Ureter (tissue), 1 donor: ENCODE data around the gene IQGAP3. TPM values are rescaled to one million over a fixed set of nuclear protein-coding genes. Genes with fewer than 3 reads are reported as not detected.
A peak's percentile ranks its signal among the peaks of the same experiment; 100 is the strongest.
"Not testable (repeated sequence)": the region's sequence is repeated elsewhere in the genome, so short reads cannot be mapped to it uniquely, and the experiment has no call there.

ENCODE experiments used
- DNase-seq: peaks from one replicate; pipeline ENCODE4 v3.0.0-alpha.2; 2020; ENCODE audit warnings: low spot score
- total RNA-seq: library from RNA; stranded (reverse); gene quantifications from one replicate; pipeline ENCODE4 v1.2.4, GENCODE V29; 2023
- donor health status: DM: yes; HTN: yes; CAD: no.

IQGAP3 gene
- 0.68 TPM for total RNA-seq

GRCh38 chr1:156571919-156572662, at the start of gene IQGAP3:
IQGAP3 (minus strand) TSS chr1:156572565; CDS start chr1:156572529, 36 bp downstream.
- DNase-seq = peak; percentile 85

GRCh38 chr1:156619582-156619955, 47.2 kb upstream of the IQGAP3 start:
- DNase-seq = no peak

DNA sequence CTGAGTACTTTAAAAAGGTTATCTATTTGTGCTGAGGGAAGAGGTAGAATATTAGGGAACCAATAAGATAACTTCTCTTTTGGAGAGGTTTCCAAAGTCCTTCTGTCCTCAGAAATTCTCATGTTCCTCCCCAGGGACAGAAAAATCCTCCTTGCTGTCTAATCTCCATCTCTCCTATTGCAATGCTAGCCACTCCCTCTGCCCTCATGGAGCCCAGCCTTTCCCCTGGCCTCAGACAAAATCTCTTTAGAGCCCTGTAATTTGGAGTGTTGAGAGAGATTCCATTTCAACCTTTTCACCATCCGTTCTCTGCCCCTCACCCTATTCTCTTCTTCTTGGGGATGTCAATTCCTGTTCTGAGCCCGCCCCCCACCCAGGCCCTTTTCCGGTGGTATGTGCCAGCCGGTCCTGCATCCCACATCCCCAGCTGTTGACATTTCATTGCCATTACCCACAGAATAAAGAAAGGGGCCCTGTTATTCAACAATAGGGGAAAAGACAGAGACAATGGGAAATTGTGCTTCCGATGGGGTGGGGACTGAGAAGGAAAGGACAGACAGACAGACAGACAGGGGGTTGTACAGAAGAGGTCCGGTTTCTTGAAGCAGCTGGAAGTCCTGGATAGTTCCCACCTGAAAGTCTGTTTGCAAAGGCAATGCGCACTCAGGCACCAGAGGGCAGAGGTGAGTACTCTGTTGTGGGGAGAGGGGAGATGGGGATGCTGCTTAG, 46.7 kb upstream of the IQGAP3 start, which contains the start of gene HAPLN2:
TSS of gene HAPLN2 (plus strand) at position 563 of the 729 bp plus-strand sequence. CDS start 4,076 bp downstream, outside the sequence.
- DNase-seq = no peak

GRCh38 chr1:156616463-156616862, 44.1 kb upstream of the IQGAP3 start:
- DNase-seq = peak; percentile 87

GRCh38 chr1:156615946-156616345, 43.6 kb upstream of the IQGAP3 start:
- no peak for DNase-seq

DNA sequence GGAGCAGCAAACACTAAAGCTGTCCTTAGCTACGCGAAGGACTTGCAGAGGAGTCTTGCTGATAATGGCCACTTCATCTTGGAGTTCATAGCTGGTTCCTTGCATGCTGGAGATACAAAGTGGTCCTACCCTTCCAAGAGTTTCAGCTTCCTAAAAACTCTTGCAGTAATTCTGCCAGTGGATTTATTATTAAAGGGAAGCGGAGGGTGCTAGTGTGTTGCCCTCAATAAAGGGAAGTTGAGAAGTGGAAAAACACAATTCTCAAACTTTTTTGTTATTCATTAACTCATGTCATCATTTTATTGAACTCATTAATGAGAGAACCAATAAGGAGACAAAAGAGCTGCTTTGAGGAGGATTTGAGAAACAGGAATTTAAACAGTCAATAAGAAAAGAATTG, 40.3 kb upstream of the IQGAP3 start:
- DNase-seq = no peak

DNA sequence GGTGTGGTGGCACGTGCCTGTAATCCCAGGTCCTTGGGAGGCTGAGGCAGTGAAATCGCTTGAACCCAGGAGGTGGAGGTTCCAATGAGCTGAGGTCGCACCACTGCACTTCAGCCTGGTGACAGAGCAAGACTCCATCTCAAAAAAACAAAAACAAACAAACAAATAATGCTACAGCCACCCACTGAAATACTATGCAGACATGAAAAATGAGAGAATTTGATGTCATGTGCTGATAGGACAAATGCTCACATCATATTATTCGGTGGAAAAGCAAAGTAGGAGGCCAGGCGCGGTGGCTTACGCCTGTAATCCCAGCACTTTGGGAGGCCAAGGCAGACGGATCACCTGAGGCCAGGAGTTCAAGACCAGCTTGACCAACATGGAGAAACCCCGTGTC, 37.7 kb upstream of the IQGAP3 start:
- not testable (repeated sequence) for DNase-seq

GRCh38 chr1:156608981-156609380, 36.6 kb upstream of the IQGAP3 start:
- no peak for DNase-seq

- DNase-seq = peak; percentile 73
Observed at GRCh38 chr1:156608036-156608674, 35.8 kb upstream of the IQGAP3 start.

- DNase-seq = not testable (repeated sequence)
Observed at GRCh38 chr1:156607344-156607743, 35.0 kb upstream of the IQGAP3 start.

DNA sequence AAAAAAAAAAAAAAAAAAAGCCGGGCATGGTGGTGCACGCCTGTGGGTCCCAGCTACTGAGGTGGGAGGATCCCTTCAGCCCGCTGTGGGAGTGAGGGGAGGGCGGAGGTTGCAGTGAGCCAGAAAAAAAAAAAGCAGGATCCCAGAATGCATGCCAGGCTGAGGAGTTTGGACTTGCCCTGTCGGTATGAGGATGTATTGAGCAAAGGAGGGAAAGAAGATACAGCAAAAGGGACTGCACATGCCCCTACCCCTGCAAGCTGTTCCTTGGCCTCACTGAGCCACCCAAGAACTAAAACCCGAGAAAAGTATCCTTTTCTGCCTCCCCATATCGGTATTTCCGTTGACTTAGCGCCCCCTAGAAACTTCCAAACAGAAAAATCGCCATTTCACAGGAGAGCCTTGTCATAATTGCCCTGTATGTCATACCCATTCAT, 30.2 kb upstream of the IQGAP3 start:
- no peak for DNase-seq

- DNase-seq = no peak
Observed at GRCh38 chr1:156601892-156602291, 29.5 kb upstream of the IQGAP3 start.

GRCh38 chr1:156601122-156601830, 28.9 kb upstream of the IQGAP3 start, which contains the start of gene GPATCH4:
GPATCH4 (minus strand) TSS chr1:156601479.
- peak; percentile 86 for DNase-seq

DNA sequence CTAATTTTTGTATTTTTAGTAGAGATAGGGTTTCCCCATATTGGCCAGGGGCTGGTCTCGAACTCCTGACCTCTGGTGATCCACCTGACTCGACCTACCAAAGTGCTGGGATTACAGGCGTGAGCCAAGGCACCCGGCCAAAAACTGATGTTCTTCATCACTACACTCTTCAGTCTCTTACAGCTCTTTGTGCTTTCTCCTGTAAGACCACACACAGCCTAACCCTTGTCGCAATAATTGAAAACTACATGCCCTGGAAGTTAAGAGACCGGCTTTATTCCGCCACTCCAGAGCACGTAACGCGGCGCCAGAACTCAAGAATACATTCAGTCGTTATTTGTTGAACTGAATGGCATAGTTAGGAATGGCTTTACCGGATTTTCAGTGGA, 28.4 kb upstream of the IQGAP3 start:
- DNase-seq = no peak

- DNase-seq = no peak
Observed at GRCh38 chr1:156599811-156600210, 27.4 kb upstream of the IQGAP3 start.

- no peak for DNase-seq
Observed at GRCh38 chr1:156598731-156599432, 26.5 kb upstream of the IQGAP3 start.

DNA sequence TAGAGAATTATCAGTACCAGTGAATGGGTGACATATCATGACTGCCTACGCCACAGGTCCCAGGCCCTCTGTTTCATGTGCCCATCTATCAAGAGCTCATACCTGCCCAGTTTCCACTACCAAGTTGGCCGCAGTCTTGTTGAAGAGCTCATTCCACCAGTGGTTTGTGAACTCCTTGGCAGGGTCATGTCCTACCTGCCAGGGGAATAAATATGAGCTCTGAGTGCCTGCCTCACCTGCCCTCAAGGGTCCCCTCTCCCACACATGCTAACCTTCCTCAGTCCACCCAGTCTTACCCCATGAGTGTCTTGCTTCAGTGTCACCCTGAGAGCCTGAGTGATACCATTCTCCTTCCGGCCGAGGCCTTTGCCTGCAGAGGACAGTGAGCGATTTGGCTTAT, 25.8 kb upstream of the IQGAP3 start:
- DNase-seq = no peak

GRCh38 chr1:156596426-156596825, 24.1 kb upstream of the IQGAP3 start:
- DNase-seq = no peak

DNA sequence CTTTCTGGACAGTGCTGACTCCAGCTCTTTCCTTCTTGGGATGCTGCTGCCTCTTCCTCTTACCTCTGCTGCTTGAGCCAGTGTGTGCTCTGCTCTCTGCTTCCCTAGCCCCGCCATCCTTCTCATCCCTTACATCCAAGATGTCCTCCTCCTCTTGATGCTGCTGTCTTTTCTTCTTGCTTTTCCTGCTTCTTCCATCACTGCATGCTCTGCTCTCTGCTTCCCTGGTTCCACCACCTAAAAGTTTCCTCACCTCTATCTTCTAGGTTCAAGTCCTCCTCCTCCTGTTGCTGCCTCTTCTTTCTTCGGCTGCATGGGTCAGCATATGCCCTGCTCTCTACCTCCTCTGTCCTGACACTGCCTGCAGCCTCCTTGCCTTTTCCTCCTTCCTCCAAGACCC, 22.7 kb upstream of the IQGAP3 start:
- no peak for DNase-seq

- DNase-seq = no peak
Observed at GRCh38 chr1:156594190-156594589, 21.8 kb upstream of the IQGAP3 start.

GRCh38 chr1:156593661-156593989, 21.3 kb upstream of the IQGAP3 start:
- no peak for DNase-seq
